ENCODE data around the gene NKD1.

The NKD1 gene

GRCh38 chr16:50538411-50539052 lies 9.7 kb upstream of the NKD1 start:
- no peak for DNase-seq

- DNase-seq: no peak
These were observed 9.0 kb upstream of the NKD1 start for GRCh38 chr16:50539053-50539695.

GRCh38 chr16:50539822-50540710 lies 8.1 kb upstream of the NKD1 start:
- peak; percentile 63 for DNase-seq

- no peak for DNase-seq
These were observed 7.5 kb upstream of the NKD1 start for GRCh38 chr16:50540711-50541007.

GRCh38 chr16:50542703-50543102 lies 5.5 kb upstream of the NKD1 start:
- no peak for DNase-seq

GRCh38 chr16:50546125-50546524 lies 2.1 kb upstream of the NKD1 start:
- DNase-seq: no peak

GRCh38 chr16:50547340-50548124 lies 664 bp upstream of the NKD1 start:
- peak; percentile 24 for DNase-seq

- no peak for DNase-seq
These were observed 839 bp downstream of the NKD1 start for GRCh38 chr16:50548909-50549560.

- no peak for DNase-seq
These were observed 1.3 kb downstream of the NKD1 start for GRCh38 chr16:50549561-50549915.

- DNase-seq: no peak
These were observed 1.8 kb downstream of the NKD1 start for GRCh38 chr16:50550035-50550434.

GRCh38 chr16:50550866-50551641 lies 2.9 kb downstream of the NKD1 start:
- DNase-seq: no peak

GRCh38 chr16:50552476-50553101 lies 4.4 kb downstream of the NKD1 start:
- no peak for DNase-seq

GRCh38 chr16:50553182-50553710 lies 5.0 kb downstream of the NKD1 start:
- DNase-seq: no peak

GRCh38 chr16:50553731-50554360 lies 5.7 kb downstream of the NKD1 start:
- DNase-seq: no peak

- DNase-seq: no peak
These were observed 7.2 kb downstream of the NKD1 start for GRCh38 chr16:50555269-50555875.

- DNase-seq: no peak
These were observed 7.9 kb downstream of the NKD1 start for GRCh38 chr16:50555952-50556673.

GRCh38 chr16:50557046-50557445 lies 8.8 kb downstream of the NKD1 start:
- DNase-seq: no peak

- DNase-seq: no peak
These were observed 10.7 kb downstream of the NKD1 start for GRCh38 chr16:50558913-50559312.

GRCh38 chr16:50559342-50559741 lies 11.1 kb downstream of the NKD1 start:
- DNase-seq: no peak
